GM12864 (cell line): ENCODE measurements around the gene WFDC10B.
"Not testable (repeated sequence)": the region's sequence is repeated elsewhere in the genome, so short reads cannot be mapped to it uniquely, and the experiment has no call there.

Source experiments
- DNase-seq: peaks from one replicate; pipeline ENCODE4 v3.0.0-alpha.2; 2011; ENCODE audit warnings: low read depth
- H3K4me3 ChIP-seq: 2 replicates; pipeline ENCODE4 v1.5.1; 2011; ENCODE audit warnings: mild to moderate bottlenecking, low read depth, low read length, control low read depth
- TF ChIP-seq, protein P1 (sequence below): IDR thresholded peaks from 2 replicates; pipeline ENCODE4 v1.5.1; 2011; ENCODE audit warnings: low read depth, mild to moderate bottlenecking, moderate library complexity, low read length, control low read depth, inconsistent platforms; ENCODE audit errors: missing control alignments

Gene WFDC10B

DNA sequence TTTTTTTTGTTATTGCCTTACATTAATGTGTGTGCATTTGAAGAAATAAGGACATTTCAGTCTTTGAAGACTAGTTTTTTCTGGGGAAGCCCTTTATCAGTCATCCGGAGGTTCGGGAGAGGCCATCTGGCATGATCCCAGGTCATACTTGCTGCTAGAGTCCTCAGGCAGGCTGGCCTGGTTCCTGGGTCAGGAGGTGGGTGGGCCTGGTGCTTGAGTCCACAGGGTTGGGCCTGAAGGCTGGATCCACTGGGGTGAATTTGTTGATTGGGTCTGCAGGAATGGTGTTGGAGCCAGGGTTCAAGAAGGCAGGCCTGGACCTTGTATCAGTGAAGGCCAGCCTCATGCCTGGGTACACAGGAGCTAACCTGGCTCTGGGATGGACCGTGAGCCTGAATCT lies 57.9 kb downstream of the WFDC10B start:
- TF ChIP-seq, protein P1, sequence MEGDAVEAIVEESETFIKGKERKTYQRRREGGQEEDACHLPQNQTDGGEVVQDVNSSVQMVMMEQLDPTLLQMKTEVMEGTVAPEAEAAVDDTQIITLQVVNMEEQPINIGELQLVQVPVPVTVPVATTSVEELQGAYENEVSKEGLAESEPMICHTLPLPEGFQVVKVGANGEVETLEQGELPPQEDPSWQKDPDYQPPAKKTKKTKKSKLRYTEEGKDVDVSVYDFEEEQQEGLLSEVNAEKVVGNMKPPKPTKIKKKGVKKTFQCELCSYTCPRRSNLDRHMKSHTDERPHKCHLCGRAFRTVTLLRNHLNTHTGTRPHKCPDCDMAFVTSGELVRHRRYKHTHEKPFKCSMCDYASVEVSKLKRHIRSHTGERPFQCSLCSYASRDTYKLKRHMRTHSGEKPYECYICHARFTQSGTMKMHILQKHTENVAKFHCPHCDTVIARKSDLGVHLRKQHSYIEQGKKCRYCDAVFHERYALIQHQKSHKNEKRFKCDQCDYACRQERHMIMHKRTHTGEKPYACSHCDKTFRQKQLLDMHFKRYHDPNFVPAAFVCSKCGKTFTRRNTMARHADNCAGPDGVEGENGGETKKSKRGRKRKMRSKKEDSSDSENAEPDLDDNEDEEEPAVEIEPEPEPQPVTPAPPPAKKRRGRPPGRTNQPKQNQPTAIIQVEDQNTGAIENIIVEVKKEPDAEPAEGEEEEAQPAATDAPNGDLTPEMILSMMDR = no peak
- DNase-seq = no peak
- no peak overlapping the region for H3K4me3 ChIP-seq

DNA sequence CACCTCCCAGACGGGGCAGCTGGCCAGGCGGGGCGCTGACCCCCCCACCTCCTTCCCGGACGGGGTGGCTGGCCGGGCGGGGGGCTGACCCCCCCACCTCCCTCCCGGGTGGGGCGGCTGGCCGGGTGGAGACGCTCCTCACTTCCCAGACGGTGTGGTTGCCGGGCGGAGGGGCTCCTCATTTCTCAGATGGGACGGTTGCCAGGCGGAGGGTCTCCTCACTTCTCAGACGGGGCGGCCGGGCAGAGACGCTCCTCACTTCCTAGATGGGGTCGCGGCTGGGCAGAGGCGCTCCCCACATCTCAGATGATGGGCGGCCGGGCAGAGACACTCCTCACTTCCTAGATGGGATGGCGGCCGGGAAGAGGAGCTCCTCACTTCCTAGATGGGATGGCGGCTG lies 59.0 kb downstream of the WFDC10B start:
- H3K4me3 ChIP-seq, DNase-seq: not testable (repeated sequence)

DNA sequence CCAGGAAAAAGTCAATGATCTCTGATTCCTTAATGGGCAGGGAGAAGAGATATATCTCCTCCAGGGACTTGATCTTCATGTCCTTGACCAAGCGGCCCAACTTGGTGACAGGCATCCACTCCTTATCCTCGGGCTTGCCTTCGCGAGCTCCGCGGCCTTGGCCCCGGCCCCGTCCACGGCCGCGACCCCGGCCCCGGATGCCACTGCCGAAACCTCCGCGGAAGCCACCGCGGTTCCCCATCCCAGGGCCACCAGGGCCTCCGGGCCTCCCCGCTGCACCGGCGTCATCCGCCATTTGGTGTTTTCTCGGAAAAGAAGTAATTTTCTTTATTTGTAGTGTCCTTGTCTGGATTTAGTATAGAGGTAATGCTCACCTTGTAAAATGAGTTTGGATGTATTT lies 63.7 kb downstream of the WFDC10B start:
- not testable (repeated sequence) for H3K4me3 ChIP-seq, DNase-seq

DNA sequence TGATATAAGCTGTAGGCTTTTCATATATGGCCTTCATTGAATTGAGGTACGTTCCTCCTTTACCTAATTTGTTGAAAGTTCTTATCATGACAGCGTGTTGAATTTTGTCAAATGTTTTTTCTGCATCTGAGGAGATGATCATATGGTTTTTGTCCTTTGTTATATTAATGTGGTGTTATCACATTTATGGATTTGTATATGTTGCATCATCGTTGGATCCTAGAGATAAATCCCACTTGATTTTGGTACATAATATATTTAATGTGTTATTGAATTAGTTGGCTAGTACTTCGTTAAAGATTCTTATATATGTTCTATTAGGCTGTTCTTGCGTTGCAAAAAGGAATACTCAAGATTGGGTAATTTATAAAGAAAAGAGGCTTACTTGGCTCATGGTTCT lies 65.1 kb downstream of the WFDC10B start:
- TF ChIP-seq, protein P1 = no peak
- no peak overlapping the region for H3K4me3 ChIP-seq
- DNase-seq = no peak

DNA sequence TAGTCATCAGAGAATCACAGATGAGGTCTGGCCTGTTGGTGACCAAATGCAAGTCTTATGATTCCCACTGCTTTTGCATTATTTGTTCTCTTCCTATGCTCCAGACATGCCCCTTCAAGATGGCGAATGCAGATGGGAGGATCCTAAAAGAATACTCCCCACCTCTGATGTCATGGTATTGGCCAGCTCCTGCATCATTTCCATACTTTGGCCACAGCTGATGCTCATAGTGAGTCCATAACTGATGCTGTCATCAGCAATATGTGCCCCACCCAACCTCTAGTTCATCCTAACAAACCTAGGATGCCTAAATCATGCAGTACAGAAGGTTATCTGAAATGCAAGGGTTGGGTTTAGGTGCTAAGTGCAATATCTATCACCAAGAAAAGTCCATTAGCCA lies 68.3 kb downstream of the WFDC10B start:
- TF ChIP-seq, protein P1 = no peak
- no peak overlapping the region for H3K4me3 ChIP-seq
- no peak for DNase-seq
